CD1c-positive myeloid dendritic cell (primary cell): ENCODE results near the gene EXOSC10.

Experiments used
- DNase-seq: peaks from one replicate; pipeline ENCODE4 v3.0.0-alpha.2; 2016; ENCODE audit errors: extremely low spot score

The EXOSC10 gene

DNA sequence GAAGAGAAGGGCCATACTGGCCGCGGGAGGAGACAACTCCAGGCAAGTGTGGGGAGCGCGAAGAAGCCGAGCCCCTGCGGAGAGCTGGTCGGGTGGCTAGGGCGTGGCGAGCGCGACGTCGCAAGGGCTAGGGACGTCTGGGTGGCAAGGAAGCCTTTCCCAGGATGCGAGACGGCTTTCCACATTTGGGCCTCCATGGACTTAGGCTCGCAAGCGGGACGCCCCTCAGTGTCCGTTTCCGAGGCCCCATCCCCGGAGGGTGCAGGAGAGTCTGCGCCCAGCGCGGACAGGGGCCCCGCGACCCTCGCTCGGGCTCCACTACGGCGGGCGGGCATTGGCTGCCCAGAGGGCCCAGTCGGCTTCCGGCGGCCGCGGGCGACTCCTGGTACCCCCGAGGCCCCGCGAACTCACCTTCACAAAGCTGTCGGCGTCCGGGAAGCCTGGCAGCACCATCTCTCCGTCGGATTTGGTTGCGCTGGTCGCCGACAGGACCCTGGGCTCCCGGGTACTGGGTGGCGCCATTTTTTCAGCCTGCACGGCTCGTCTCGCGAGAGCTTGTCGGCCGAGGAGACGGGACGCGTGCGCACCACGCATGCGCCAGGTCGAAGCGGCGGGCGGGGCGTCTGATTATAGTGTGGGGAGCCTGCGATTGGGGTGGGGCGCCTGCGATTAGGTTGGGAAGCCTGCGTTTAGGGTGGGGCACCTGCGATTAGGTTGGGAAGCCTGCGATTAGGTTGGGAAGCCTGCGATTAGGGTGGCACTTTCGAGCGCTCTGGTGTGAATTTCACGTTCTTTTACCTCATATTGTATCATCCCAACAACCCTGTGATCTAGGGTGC is at the start of gene EXOSC10:
EXOSC10 (minus strand) TSS at position 560 of the 839 bp plus-strand sequence; CDS start at position 522, 38 bp downstream.
- peak; percentile 98 for DNase-seq

GRCh38 chr1:11147197-11147770 is 47.6 kb upstream of the EXOSC10 start:
- DNase-seq, result no peak

DNA sequence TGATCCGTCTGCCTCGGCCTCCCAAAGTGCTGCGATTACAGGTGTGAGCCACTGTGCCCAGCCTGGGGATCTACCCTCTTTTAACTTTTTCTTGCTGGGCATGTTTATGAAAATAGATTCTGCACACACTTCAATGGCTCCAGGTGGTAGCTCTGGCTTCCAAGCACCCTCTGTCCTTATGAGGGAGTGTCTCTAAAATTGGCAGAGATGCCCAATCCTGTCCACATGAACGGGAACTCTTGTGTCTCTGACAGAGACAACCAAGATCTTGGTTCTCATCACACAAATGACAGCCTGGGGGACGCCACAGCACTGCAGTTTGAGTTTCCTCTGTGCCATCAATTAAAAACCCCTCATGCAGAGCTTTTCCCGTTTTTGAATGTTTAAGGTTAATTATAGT is 46.1 kb upstream of the EXOSC10 start:
- DNase-seq, result no peak

GRCh38 chr1:11144570-11145256 is 45.0 kb upstream of the EXOSC10 start:
- DNase-seq, result no peak

- DNase-seq, result no peak
Measured at GRCh38 chr1:11143907-11144306, 44.2 kb upstream of the EXOSC10 start.

- DNase-seq, result no peak
Measured at GRCh38 chr1:11143401-11143800, 43.7 kb upstream of the EXOSC10 start.

- no peak for DNase-seq
Measured at GRCh38 chr1:11142618-11143391, 43.1 kb upstream of the EXOSC10 start.

GRCh38 chr1:11138952-11139351 is 39.3 kb upstream of the EXOSC10 start:
- no peak for DNase-seq

DNA sequence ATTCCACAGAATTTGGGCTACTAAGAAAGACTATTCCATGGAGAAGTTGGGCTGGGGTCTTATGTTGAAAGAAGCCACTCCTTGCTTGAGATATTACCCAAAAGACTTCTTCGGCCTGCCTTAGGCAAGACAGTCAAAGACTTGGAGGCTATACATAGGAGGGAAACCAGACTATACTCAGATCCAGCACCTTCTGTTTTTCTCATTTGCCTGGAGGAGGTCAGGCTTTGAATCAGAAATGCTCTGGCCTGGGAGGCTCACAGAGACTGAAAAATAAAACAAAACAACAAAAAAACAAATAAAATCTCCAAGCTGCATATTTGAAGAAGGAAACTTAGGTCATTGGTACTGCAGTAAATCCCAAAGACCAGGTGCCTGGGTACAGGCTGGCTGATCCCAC is 38.4 kb upstream of the EXOSC10 start:
- DNase-seq, result no peak

DNA sequence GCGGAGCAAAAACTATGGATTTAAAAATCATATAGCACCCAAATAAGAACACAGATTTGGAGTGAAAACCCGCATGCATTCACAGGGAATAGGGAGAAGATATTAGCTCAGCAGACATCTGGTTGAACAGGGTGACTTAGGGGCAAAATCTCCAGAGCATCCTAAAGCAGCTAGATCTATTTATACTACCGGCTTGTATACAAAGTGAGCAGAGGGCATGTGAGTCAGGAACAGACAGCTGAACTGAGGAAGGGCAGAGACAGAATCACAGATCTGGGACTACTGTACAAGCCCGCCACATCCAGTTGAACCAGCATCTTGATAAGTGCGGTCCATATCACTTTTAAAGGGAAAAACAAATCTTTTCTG is 35.2 kb upstream of the EXOSC10 start:
- DNase-seq, result no peak

DNA sequence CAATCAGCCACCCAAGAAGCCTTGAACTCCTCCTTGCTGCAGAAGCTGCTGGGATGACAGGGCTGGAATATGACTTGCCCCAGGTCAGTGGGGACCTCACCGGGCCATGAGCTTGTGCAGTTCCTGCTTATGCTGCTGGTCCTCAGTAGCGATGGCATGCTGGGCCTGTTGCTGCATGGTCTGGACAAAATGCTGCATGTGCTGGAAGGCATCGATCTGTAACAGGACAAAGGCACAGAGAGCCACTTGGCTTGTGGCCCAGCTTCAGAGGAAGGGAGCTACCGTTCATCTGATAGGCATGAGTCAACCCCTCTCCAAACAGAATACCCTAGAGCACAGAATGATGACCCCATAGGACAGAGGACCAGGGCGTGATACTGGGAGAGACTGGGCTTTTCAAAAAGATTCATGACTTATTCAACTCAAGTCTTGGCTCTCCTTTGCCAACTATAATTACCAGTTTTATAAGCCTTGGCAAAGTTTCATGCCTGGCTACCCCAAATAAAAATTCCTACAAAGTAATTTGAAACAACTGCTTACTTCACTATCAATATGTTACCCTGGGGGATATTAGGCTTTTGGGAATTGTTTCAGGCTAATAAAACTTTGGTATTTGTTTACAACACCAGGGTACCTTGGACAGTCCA is 34.7 kb upstream of the EXOSC10 start:
- DNase-seq, result no peak

- DNase-seq, result no peak
Measured at GRCh38 chr1:11132563-11133293, 33.1 kb upstream of the EXOSC10 start.

DNA sequence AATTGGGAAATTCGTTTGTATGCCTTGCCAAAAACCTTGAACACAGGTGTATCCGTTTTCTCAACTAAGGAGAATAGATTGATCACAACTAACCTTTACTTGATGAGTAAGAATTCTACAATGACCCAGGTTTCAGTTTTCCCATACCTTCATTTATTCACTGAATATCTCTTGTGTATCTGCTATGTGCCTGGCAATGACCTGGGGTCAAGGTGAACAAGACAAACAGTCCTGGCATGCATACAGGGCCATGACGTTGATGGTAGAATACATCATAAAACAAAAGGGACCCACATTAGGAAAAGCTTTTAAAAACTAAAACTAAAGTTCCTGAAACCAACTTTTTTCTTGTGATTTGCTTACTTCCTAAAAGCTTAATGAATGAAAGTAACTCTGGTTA is 32.1 kb upstream of the EXOSC10 start:
- no peak for DNase-seq

GRCh38 chr1:11130406-11130805 is 30.7 kb upstream of the EXOSC10 start:
- DNase-seq, result no peak

- no peak for DNase-seq
Measured at GRCh38 chr1:11129649-11130390, 30.2 kb upstream of the EXOSC10 start.

DNA sequence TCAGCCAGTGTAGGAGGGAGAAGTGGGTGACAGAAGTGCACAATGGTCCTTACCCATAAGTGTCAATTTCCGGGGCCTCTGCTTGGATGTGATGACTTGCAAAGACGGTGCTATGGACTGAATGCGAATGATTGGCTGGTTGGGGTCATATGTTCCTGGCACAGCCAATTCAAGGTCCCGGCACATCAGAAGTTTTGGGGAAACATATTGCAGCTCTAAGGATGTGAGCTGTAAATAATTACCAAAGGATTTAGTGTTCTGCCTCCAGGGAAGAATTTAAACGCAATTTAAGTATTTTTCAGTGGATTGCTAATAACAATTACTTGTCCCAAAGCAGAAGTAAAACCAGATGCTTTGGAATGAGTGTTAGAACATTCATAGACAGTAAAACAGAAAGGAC is 26.9 kb upstream of the EXOSC10 start:
- no peak for DNase-seq

DNA sequence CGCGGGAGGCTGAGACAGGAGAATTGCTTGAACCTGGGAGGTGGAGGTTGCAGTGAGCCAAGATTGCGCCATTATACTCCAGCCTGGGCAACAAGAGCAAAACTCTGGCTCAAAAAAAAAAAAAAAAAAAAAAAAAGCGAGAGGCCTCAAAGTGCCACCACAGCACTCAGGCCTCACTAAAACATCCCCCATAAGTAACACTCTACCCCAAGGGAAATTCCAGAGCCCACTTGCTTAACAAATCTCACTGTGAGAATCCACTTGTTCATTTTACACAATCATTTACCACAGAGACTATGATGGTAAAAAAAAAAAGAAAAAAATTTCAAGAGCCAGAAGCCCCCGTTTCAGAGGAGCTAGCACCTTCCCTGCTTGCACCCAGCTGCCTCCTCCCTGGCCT is 26.3 kb upstream of the EXOSC10 start:
- DNase-seq, result no peak

GRCh38 chr1:11124965-11125364 is 25.3 kb upstream of the EXOSC10 start:
- DNase-seq, result no peak

GRCh38 chr1:11116318-11116717 is 16.6 kb upstream of the EXOSC10 start:
- DNase-seq, result no peak

GRCh38 chr1:11114966-11115365 is 15.3 kb upstream of the EXOSC10 start:
- DNase-seq, result no peak
